Activated CD4-positive, alpha-beta T cell treated with anti-CD3 and anti-CD28 coated beads for 48 hours (primary cell): ENCODE data around the gene TMEM79.
A peak's percentile ranks its signal among the peaks of the same experiment; 100 is the strongest.

ENCODE experiments used
- DNase-seq: peaks from one replicate; pipeline ENCODE4 v3.0.0-alpha.2; 2020

TMEM79 gene

GRCh38 chr1:156284112-156284511 is at the start of gene TMEM79:
TMEM79 (plus strand) TSS chr1:156284325; CDS start chr1:156285227, 902 bp downstream.
- DNase-seq = no peak

- DNase-seq = no peak
Measured at GRCh38 chr1:156236164-156236563, 48.0 kb upstream of the TMEM79 start.

- DNase-seq = no peak
Measured at GRCh38 chr1:156238248-156238647, 45.9 kb upstream of the TMEM79 start.

GRCh38 chr1:156241311-156241811 is 42.8 kb upstream of the TMEM79 start:
- DNase-seq = no peak

- DNase-seq = no peak
Measured at GRCh38 chr1:156241926-156242325, 42.2 kb upstream of the TMEM79 start, which contains the start of gene BGLAP. BGLAP (plus strand) TSS chr1:156242184; CDS start chr1:156242232, 48 bp downstream.

GRCh38 chr1:156242738-156243137 is 41.4 kb upstream of the TMEM79 start:
- no peak for DNase-seq

- no peak for DNase-seq
Measured at GRCh38 chr1:156244126-156244525, 40.0 kb upstream of the TMEM79 start.

- no peak for DNase-seq
Measured at GRCh38 chr1:156244712-156245111, 39.4 kb upstream of the TMEM79 start.

- peak; percentile 49 for DNase-seq
Measured at GRCh38 chr1:156245451-156246232, 38.5 kb upstream of the TMEM79 start.

GRCh38 chr1:156246241-156246780 is 37.8 kb upstream of the TMEM79 start:
- no peak for DNase-seq

GRCh38 chr1:156246781-156247459 is 37.2 kb upstream of the TMEM79 start:
- no peak for DNase-seq

GRCh38 chr1:156247460-156248322 is 36.4 kb upstream of the TMEM79 start, which contains the start of gene PAQR6:
PAQR6 (minus strand) TSS chr1:156248056; CDS start chr1:156246731, 1,325 bp downstream.
- DNase-seq = no peak

GRCh38 chr1:156248323-156248683 is 35.8 kb upstream of the TMEM79 start:
- no peak for DNase-seq

- DNase-seq = no peak
Measured at GRCh38 chr1:156249593-156249992, 34.5 kb upstream of the TMEM79 start.

GRCh38 chr1:156251527-156251926 is 32.6 kb upstream of the TMEM79 start:
- no peak for DNase-seq

GRCh38 chr1:156253634-156254033 is 30.5 kb upstream of the TMEM79 start:
- DNase-seq = no peak

- DNase-seq = no peak
Measured at GRCh38 chr1:156257711-156258110, 26.4 kb upstream of the TMEM79 start.

- DNase-seq = no peak
Measured at GRCh38 chr1:156258859-156259258, 25.3 kb upstream of the TMEM79 start.

GRCh38 chr1:156259805-156260204 is 24.3 kb upstream of the TMEM79 start:
- no peak for DNase-seq

GRCh38 chr1:156260896-156261295 is 23.2 kb upstream of the TMEM79 start:
- no peak for DNase-seq

- DNase-seq = no peak
Measured at GRCh38 chr1:156262461-156263287, 21.5 kb upstream of the TMEM79 start.

- DNase-seq = no peak
Measured at GRCh38 chr1:156263288-156263655, 20.9 kb upstream of the TMEM79 start.
